ENCODE results near the gene EIF2S3.
"Not testable (repeated sequence)": the region's sequence is repeated elsewhere in the genome, so short reads cannot be mapped to it uniquely, and the experiment has no call there.

Gene EIF2S3

DNA sequence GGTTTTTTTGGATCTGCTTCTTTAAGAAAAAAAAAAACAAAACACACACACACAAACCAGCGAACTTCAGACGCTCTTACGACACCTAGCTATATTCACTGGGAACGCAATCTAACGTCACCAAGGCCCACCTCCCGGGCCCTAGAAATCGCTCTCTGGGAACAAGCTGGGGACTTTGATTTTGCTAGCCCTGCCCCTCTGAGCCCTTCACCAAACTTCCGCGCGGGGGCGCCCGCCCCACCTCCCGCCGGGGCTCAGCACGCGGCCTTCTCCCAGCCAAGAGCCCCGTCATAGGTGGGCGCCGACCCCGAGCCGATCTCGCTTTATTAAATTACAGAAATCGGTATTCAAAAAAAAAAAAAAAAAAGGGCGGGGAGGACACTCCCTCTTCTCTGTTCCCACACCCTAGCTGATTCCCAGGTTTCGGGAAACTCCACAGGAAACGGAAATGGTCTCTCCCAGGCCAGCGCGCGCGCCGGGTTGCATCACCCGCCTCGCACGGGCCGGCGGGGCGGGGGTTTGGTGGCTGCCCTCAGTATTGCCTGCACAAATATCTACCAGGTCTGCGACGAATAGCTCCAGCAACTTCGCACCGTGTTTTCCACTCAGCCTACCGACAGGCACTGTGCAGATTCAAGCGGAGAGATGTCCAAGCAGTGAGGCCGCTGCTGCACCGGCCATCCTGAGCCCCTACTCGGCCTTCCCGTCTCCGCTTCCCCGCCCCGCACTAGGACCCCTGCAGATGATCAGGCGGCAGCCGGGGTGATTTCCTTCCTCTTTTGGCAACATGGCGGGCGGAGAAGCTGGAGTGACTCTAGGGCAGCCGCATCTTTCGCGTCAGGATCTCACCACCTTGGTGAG lies at the start of gene EIF2S3:
EIF2S3 (plus strand) TSS at position 775 of the 861 bp plus-strand sequence; CDS start at position 788, 13 bp downstream.
- DNase-seq = peak; percentile 91

DNA sequence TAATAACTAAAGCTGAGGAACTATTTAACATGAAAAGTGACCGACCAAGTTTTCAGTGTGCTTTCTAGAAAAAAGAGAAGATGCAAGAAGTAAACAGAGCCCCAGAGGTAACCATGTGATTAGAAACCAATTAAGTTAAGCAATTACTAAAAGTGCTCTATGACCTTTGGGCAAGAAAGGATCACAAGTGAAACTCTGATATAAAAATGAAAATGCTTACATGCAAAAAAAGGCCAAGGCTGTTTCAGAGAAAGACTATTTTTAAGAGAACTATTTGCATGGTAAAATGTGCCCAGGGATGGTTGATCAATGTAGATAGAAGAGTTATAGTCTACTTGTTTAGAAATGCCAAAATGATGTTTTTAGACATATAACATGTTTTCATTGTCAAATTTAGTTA lies 49.7 kb upstream of the EIF2S3 start:
- no peak for DNase-seq

DNA sequence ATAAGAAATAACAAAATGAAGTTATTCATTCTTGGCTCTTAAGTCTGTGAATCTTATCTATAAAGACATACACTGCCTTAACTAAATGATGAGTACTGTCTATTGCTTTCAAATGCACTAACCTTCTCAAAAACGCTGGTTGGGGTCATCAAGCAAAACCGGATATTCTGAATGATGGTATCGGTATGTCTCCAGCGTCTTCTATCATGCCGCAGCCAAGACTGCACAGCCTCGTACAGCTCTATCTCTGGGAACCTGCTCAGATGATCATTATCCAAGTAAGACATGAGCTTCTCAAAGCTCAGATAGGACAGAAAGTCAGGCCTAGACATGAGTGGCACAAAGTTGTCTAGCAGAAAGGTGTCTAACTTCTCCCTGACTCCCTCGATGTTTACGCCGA lies 48.9 kb upstream of the EIF2S3 start:
- no peak for DNase-seq

DNA sequence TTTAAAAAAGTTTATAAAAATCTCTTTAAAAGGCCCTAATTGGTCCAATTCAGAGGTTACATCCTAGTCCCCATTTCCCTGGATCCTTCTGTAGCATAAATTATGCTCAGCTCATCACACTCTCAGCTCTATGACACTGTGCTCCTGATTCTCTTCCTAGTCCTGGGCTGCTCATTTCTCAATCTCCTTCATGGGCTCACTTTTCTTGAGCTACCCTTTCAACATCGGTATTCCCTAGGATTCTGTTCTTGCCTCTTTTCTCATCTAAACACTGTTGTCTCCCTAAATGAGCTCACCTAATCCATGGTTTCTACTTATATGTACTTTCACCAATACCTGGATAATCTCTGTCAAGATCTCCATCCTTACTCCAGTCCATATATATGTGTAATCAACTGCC lies 42.5 kb upstream of the EIF2S3 start:
- DNase-seq = no peak

DNA sequence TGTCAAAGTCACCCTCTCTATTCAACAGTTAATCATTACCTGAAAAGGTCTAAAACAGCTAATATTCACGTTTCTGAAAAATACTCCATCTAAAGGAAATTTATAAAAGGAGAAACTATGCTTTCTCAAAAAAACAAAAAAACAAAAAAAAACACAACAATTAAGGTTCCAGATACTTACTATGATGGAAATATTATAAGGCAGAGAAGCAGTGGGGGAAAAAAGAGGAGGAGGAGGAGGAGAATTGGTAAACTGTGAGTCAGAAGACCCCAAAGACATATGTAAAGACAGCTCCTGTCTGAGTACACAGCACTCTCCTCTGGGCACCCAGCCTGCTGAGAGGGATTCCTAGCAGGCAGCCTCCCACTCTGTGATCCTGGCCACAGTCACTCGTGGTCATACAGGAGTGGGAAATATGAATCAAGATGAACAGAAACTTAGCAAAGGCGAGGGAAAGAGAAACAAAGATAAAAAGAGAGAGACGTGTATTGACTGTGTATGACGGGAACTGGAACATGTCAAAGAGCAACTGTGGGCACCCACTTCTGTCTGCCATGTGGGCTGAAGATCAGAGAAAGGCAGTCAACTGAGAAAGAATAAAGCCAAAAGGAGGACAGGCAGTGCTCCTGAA lies 40.3 kb upstream of the EIF2S3 start:
- peak; percentile 23 for DNase-seq

DNA sequence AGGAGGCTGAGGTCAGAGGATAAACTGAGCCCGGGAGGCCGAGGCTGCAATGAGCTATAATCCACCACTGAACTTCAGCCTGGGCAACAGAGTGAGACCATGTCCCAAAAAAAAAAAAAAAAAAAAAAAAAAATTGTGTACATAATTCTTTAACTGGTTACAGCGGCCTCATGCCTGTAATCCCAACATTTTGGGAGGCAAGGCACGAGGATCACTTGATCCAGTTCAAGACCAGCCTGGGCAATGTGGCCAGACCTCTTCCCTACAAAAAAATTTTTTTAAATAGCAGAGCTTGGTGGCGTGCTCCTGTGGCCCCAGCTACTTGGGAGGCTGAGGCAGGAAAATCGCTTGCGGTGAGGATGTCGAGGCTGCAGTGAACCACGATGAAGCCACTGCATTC lies 37.1 kb upstream of the EIF2S3 start:
- no peak for DNase-seq

DNA sequence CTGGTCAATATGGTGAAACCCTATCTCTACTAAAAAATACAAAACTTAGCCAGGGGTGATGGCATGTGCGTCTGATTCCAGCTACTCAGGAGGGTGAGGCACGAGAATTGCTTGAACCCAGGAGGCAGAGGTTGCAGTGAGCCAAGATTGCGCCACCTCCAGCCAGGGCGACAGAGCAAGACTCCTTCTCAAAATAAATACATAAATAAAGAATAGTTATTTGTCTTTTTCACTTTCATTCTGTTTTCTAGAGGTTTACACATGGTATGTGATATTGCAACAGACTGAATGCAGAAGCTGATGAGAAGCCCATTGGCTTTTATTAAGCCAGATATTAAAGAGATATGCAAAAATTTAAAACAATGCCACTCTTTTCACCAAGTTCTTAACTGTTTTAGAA lies 35.9 kb upstream of the EIF2S3 start:
- DNase-seq = no peak

DNA sequence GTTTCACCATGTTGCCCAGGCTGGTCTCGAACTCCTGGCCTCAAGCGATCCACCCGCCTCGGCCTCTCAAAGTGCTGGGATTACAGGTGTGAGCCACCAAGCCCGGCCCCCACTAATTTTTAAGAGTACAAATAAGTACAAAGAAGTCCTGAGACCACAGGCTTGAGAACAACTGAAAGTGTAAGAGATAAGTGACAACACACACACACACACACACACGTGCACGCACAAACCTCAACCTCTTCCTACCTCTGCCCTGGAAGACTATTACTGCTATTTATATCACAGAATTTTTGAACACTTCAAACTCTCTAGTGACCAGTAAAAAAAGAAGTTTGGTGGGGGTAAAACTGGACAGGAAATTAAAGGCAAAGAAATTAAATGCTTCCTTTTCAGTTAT lies 35.3 kb upstream of the EIF2S3 start:
- DNase-seq = peak; percentile 33

DNA sequence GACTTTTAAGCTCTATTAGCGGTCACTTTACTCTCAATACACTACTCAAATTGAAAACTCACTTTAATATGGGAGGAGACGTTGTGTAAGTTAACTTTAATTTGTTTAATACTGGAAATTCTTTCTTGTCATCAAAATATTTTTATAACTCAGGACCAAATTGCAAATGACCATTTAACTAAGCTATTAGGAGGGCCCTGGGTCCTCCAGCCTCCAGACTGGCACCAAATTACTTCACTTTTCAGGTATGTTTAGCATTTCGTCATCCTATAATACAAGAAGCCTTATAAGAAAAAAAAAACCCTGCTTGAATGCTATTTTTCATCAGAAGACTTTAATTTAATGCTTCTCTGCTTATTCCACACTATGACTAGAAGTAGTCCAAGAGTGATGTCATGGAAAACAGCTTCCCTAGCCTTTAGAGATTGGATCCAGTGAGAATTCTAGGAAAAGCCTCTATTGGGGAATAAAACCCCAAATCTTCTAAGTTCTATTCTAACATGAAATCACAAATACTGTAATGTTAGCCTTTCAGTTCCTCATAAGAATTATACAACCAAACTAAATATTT lies 34.4 kb upstream of the EIF2S3 start:
- no peak for DNase-seq

DNA sequence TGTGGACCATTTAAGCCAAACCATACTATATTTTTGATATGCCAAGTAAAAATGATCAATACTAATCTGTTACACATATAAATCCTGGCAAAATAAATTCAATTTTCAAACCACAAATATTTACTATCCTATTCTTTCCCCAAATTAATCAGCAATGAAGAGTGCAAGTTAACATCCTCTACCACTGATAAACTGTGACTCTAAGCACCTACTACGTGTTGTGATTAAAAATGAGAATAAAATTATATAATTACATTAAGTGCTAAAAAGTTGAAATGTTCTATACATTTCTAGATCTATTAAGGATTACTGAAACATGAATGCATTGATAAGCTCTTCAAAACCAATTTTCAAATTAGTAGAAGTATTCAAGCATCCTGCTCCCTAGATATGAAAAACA lies 31.2 kb upstream of the EIF2S3 start:
- DNase-seq = no peak

DNA sequence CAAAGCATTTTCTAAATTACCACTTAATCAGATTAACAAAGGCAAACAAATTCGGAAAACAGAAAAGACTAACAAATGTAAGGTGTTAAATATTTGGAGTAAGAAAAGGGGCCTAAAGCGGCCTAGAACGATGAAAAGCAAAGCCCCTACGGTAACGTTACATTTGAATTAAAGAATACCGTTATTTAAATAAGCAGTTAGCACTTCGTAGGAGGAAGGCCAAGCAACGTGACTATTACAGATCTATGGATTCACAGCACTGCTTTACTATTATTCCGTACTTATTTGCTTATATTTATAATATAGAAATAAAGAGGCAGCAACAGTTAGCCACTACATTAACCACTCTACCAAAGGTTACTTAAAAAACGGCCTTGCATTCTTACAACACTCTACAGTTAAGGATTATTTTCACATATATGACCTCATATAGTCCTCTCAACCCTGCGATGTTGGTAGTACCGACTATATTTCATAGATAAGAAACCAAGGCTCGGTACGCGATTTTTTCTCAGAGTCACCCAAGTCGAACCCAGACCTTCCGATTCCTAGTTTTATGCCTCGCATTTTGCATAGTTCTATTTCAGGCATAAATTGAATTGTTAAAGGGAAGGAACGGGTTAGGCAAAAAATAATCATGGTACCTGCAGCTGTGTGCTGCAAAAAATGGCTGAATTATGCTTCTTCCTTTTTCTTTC lies 30.6 kb upstream of the EIF2S3 start:
- DNase-seq = peak; percentile 6

DNA sequence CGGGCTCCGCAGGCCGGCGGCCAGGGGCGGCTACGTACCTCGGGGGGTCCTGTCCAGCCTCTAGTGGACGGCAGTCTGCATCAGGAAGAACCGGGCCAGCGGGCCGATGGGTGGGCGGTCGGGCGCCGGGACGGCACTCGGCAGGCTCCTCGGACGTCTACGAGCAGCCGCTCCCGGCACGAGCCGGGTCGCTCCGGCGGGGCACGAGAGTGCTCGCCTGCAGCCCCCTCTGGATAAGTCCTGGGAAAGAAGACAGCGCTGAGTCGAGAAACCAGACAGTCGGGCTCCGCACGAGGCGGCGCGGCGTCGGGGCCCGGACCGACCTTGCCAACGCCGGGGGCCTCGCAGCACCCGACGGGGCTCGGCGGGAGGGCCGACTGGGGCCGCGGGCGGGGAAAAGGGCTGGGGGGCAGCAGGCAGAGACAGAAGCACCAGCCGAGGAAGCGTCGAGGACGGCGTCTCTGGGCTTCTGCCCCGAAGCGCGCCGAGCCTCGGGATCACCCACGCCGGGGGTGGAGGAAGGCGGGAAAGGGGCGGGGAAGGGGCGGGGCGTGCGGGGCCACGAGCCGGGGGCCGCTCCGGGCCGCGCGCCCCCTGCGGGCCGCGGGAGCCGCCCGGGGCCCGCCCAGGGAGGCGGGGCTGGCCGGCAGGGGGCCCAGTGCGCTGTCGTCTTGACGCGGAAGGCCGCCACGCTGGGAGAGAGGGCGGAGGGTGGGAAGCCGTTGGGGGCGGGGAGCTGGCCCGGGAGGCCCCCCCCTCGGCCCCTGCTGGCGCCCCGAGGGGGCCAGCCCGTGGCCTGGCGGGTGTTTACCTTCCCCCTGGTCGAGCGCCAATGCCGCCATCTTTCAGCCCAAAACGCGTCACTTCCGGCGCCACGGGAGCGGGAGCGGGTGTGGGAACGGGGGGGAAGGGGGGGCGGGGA lies 29.7 kb upstream of the EIF2S3 start:
- peak; percentile 84 for DNase-seq

DNA sequence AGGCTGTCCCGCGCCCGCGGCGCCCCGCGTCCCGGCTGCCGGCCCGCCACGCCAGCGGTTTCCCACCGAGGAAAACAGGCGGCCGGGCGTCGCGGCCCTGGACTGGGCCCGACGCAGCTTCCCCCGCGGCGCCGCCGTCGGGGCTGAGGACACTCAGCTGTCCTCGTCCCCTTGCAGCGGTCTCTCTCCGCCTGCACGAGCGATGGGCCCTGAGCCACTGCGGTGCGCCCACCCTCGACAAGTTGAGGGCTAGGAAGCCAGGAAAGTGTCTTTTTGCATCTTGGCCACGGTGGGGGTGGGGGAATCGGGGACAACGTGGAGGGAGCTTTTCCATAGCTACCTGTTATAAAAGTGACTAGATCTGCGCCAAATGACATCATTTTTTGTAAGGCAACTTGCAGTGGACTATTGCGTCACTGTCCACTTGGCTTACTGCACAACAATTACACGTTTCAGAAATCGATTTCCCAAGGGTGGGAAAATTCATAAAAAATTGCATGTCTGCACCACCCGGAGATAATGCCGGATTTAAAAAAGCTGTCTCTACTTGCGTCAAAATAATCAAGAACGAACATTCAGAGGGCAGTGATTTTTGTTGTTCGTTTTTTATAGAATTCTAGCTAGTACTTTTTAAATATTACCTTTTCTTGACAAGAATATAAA lies 28.9 kb upstream of the EIF2S3 start:
- DNase-seq = no peak

DNA sequence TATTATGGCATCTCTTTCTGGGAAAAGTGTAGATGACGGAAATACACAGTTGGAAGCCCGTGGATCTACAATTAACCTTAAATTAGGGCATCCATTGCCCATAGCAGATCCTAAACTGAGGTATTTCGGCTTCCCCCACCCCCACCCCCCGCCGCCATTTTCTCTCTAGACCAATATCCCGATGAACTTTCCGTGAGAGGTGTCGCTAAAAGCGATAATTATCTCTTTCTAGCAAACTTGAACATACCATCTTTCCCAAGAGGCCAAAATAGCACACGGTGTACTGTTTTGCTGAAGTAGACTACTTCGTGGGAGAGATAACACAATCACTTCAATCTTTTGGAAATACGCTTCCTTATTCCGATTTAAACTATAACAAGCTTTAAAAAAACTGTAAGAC lies 28.3 kb upstream of the EIF2S3 start:
- DNase-seq = no peak

DNA sequence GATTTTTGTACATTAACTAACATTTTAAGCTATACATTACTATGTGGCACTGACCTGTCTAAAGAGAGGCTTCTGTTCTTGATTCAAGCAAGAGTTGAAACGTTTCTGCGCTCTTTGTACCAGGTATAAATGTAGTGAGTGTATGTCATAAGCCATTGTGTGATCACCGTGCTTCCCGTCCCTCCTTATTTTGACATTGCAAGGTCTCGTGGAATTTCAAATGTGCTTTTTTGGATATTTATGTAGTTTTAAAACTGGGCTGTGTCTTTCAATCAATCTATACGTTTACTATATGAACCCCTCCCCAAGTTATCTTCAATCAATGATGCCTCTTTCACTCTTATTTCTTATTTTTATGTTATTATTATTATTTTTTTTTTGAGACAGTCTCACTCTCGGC lies 27.7 kb upstream of the EIF2S3 start, which contains the start of gene KLHL15:
KLHL15 (minus strand) TSS at position 101 of the 400 bp plus-strand sequence. CDS start 20,493 bp downstream, outside the sequence.
- no peak for DNase-seq

DNA sequence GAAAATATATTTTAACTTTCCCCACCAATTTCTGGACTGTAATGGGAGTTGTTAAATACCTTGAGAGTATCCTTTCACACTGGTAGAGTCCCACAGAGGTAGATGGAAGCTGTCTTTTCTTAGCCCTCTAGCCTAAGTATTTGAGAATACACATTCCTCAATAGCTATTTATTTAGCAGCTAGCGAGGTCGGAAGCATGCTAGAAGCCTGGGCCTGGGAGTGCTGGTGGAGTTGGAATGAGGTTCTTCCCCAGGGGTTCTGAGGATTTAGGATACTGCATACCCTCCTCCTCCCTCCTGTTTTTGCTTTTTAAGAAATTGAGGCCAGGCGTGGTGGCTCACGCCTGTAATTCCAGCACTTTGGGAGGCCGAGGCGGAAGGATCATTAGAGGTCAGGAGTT lies 26.8 kb upstream of the EIF2S3 start:
- DNase-seq = no peak

DNA sequence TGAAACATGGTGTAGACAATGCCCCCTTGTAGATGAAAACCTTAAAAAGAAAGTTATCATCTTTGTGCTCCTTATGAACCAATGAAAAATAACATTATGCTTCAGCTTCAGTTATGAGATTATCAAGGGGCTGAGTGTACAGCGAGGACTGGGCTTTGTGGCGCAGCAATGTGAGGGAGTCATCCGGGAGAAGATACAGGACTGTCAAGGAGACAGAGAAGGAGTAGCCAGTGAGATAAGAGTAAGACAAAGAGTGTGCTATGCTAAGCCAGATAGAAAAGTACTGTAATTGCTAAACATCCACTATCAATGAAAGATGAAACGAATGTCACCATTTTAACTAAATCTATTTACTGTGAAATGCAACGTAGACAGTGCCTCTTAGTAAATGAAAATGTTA lies 24.2 kb upstream of the EIF2S3 start:
- DNase-seq = no peak

DNA sequence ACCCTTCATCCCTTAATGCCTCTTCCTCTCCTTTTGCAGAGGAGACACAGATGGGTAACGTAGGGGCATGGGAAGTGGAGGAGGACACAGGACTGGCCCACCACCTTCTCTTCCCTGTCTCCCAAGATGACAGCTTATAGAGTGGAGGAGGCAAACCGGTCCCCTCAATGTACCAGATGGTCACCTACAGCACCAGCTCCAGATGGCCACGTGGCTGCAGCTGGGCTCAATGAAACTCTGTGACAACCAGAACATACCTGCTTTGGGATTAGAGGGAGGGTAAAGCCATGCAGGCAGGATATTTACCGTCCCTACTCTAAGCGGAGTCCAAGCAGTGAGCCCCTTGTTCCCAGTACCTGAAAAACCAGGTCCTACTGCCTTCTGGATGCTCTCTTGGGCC lies 20.3 kb upstream of the EIF2S3 start:
- no peak for DNase-seq

DNA sequence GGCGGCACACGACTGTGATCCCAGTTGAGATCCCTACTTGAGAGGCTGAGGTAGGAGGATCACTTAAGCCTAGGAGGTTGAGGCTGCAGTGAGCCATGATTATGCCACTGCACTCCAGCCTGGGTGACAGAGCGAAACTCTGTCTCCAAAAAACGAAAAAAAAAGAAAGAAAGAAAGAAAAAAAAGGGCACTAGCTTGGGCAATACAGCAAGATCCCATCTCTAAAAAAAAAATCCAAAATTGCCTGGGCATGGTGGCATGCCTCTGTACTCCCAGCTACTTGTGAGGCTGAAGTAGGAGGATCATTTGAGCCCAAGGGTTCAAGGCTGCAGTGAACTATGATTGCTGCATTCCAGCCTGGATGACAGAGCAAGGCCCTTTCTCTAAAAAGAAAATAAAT lies 17.0 kb upstream of the EIF2S3 start:
- no peak for DNase-seq

DNA sequence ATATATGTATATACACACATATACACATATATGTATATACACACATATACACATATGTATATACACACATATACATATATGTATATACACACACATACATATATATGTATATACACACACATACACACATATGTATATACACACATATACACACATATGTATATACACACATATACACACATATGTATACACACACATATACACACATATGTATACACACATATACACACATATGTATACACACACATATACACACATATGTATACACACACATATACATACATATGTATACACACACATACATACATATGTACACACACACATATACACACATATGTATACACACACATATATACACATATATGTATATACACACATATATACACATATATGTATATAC lies 8.7 kb upstream of the EIF2S3 start:
- not testable (repeated sequence) for DNase-seq

DNA sequence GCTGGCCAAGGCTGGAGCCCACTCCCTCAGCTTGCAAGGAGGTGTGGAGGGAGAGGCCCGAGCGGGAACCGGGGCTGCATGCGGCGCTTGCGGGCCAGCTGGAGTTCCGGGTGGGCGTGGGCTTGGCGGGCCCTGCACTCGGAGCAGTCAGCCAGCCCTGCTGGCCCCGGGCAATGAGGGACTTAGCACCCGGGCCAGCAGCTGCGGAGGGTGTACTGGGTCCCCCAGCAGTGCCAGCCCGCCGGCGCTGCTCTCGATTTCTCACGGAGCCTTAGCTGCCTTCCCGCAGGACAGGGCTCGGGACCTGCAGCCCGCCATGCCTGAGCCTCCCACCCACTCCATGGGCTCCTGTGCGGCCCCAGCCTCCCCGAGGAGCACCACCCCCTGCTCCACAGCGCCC lies 5.1 kb upstream of the EIF2S3 start:
- not testable (repeated sequence) for DNase-seq

All from CD4-positive, alpha-beta T cell treated with Interleukin-10 for 1 hour (primary cell).